ENCODE measurements around the gene LEKR1. TPM values are rescaled to one million over a fixed set of nuclear protein-coding genes. Genes with fewer than 3 reads are reported as not detected.

Gene LEKR1
- total and polyA plus RNA-seq, 2 donors, result 1.0 to 1.7 TPM

- H3K9me3 ChIP-seq (ENCODE audit: control insufficient read depth in 2 of 2, insufficient read depth in 1 of 2, low read length in 1 of 2), result no peaks in the 10 kb centered on the region
- H3K4me1 ChIP-seq (ENCODE audit: control insufficient read depth in 2 of 2, insufficient read depth in 2 of 2, low read length in 2 of 2), result no peaks in the 10 kb centered on the region
- no peaks in the 10 kb centered on the region for H3K27me3 ChIP-seq (ENCODE audit: control insufficient read depth in 2 of 2, insufficient read depth in 1 of 2, low read length in 1 of 2)
- H3K36me3 ChIP-seq (ENCODE audit: control insufficient read depth in 2 of 2, insufficient read depth in 2 of 2, low read length in 1 of 2), result no peaks in the 10 kb centered on the region
- H3K4me3 ChIP-seq (ENCODE audit: low read length in 2 of 2), result no peak overlapping the region
- DNase-seq (ENCODE audit: low read depth in 6 of 9, low spot score in 9 of 9), result no peak
- H3K27ac ChIP-seq (ENCODE audit: low read depth in 1 of 2, low read length in 1 of 2), result no peak overlapping the region
- WGBS, result 94% methylated on average over 2 of the region's 2 CpGs
Observed at GRCh38 chr3:157001221-157001957, 175.2 kb downstream of the LEKR1 start.

DNA sequence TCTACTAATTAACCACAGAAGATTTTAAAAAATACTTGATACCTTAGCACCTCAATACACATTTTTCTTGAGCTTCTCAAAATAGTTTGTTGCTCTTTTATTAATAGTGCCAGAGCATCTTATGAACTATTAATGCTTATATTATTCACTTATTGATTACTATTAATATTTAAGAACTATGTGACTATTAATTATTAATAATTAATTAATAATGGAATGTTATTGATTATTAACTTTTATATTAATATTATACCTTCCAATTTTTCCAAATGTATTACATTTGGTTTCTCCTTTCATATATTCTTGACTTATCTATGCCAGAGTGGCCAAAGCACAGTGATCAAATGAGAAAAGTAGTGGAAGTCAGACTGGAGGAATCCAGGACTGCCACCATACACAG lies 195.5 kb downstream of the LEKR1 start:
- H3K27me3 ChIP-seq (ENCODE audit: control insufficient read depth in 2 of 2, insufficient read depth in 1 of 2, low read length in 1 of 2), result no peaks in the 10 kb centered on the region
- no peaks in the 10 kb centered on the region for H3K36me3 ChIP-seq (ENCODE audit: control insufficient read depth in 2 of 2, insufficient read depth in 2 of 2, low read length in 1 of 2)
- H3K4me1 ChIP-seq (ENCODE audit: control insufficient read depth in 2 of 2, insufficient read depth in 2 of 2, low read length in 2 of 2), result no peaks in the 10 kb centered on the region
- H3K4me3 ChIP-seq (ENCODE audit: low read length in 2 of 2), result no peak overlapping the region
- no peaks in the 10 kb centered on the region for H3K9me3 ChIP-seq (ENCODE audit: control insufficient read depth in 2 of 2, insufficient read depth in 1 of 2, low read length in 1 of 2)
- no peak overlapping the region for H3K27ac ChIP-seq (ENCODE audit: low read depth in 1 of 2, low read length in 1 of 2)
- no peak for DNase-seq (ENCODE audit: low read depth in 6 of 9, low spot score in 9 of 9)

GRCh38 chr3:157023226-157023625 lies 197.1 kb downstream of the LEKR1 start:
- Histone ChIP-seq H3K27ac (ENCODE audit: low read depth in 1 of 2, low read length in 1 of 2) (no peak overlapping the region), H3K4me1 (ENCODE audit: control insufficient read depth in 2 of 2, insufficient read depth in 2 of 2, low read length in 2 of 2) (no peaks in the 10 kb centered on the region)

GRCh38 chr3:157026091-157026490 lies 199.9 kb downstream of the LEKR1 start:
- Histone ChIP-seq H3K36me3 (ENCODE audit: control insufficient read depth in 2 of 2, insufficient read depth in 2 of 2, low read length in 1 of 2) (no peaks in the 10 kb centered on the region), H3K27me3 (ENCODE audit: control insufficient read depth in 2 of 2, insufficient read depth in 1 of 2, low read length in 1 of 2) (no peaks in the 10 kb centered on the region), H3K4me3 (ENCODE audit: low read length in 2 of 2) (no peak overlapping the region), H3K9me3 (ENCODE audit: control insufficient read depth in 2 of 2, insufficient read depth in 1 of 2, low read length in 1 of 2) (no peaks in the 10 kb centered on the region), H3K4me1 (ENCODE audit: control insufficient read depth in 2 of 2, insufficient read depth in 2 of 2, low read length in 2 of 2) (no peaks in the 10 kb centered on the region), H3K27ac (ENCODE audit: low read depth in 1 of 2, low read length in 1 of 2) (no peak overlapping the region)
- 78% methylated on average over 1 of the region's 1 CpG for WGBS
- no peak for DNase-seq (ENCODE audit: low read depth in 6 of 9, low spot score in 9 of 9)

More at GRCh38 chr3:157023226-157023625, 197.1 kb downstream of the LEKR1 start:
- no peak for DNase-seq (ENCODE audit: low read depth in 6 of 9, low spot score in 9 of 9)
- Histone ChIP-seq H3K27me3 (ENCODE audit: control insufficient read depth in 2 of 2, insufficient read depth in 1 of 2, low read length in 1 of 2) (no peaks in the 10 kb centered on the region), H3K36me3 (ENCODE audit: control insufficient read depth in 2 of 2, insufficient read depth in 2 of 2, low read length in 1 of 2) (no peaks in the 10 kb centered on the region), H3K9me3 (ENCODE audit: control insufficient read depth in 2 of 2, insufficient read depth in 1 of 2, low read length in 1 of 2) (no peaks in the 10 kb centered on the region), H3K4me3 (ENCODE audit: low read length in 2 of 2) (no peak overlapping the region)

DNA sequence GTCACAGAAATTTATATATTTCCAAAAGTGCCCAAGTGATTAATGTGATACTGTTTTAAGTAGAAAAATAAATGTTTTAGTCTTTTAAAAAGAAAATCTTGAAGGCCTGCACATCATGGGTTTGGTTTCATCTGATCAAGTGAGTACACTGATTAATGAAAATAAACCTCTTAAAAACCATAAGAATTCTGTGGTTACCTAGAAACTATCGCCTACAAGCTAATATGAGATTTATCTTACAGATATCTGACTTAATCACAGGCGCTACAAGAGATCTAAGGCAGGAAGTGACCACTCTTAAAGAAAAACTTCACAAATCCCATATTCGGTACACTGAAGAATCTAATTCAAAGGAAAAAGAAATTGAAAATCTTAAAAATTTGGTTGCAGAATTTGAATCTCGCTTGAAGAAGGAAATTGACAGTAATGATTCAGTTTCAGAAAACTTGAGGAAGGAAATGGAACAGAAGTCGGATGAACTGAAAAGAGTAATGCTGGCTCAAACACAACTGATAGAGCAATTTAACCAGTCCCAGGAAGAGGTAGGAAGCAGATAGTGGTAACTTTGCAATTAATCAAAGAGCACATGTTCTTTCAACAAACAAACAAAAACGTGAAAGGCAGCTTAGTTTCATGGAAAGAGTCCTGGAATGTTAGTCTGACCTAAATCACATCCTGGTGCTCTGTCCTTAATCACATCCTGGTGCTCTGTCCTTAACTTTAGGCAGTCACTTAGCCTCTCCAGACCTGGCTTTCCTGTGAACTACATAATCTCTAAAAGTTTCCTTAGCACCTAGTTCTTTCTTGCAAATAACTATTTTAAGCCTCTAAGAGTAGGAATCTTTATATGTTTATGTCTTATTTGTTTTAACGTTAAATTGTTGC lies 201.9 kb downstream of the LEKR1 start:
- no peaks in the 10 kb centered on the region for H3K4me1 ChIP-seq (ENCODE audit: control insufficient read depth in 2 of 2, insufficient read depth in 2 of 2, low read length in 2 of 2)
- no peak overlapping the region for H3K27ac ChIP-seq (ENCODE audit: low read depth in 1 of 2, low read length in 1 of 2)
- no peaks in the 10 kb centered on the region for H3K36me3 ChIP-seq (ENCODE audit: control insufficient read depth in 2 of 2, insufficient read depth in 2 of 2, low read length in 1 of 2)
- H3K9me3 ChIP-seq (ENCODE audit: control insufficient read depth in 2 of 2, insufficient read depth in 1 of 2, low read length in 1 of 2), result no peaks in the 10 kb centered on the region
- H3K27me3 ChIP-seq (ENCODE audit: control insufficient read depth in 2 of 2, insufficient read depth in 1 of 2, low read length in 1 of 2), result no peaks in the 10 kb centered on the region
- H3K4me3 ChIP-seq (ENCODE audit: low read length in 2 of 2), result no peak overlapping the region
- no peak for DNase-seq (ENCODE audit: low read depth in 6 of 9, low spot score in 9 of 9)
- 68% methylated on average over 7 of the region's 7 CpGs for WGBS

GRCh38 chr3:157029365-157029790 lies 203.2 kb downstream of the LEKR1 start:
- no peak for DNase-seq (ENCODE audit: low read depth in 6 of 9, low spot score in 9 of 9)
- no peak overlapping the region for H3K4me3 ChIP-seq (ENCODE audit: low read length in 2 of 2)
- 83% methylated on average over 3 of the region's 3 CpGs for WGBS
- H3K4me1 ChIP-seq (ENCODE audit: control insufficient read depth in 2 of 2, insufficient read depth in 2 of 2, low read length in 2 of 2), result no peaks in the 10 kb centered on the region
- no peaks in the 10 kb centered on the region for H3K36me3 ChIP-seq (ENCODE audit: control insufficient read depth in 2 of 2, insufficient read depth in 2 of 2, low read length in 1 of 2)
- no peak overlapping the region for H3K27ac ChIP-seq (ENCODE audit: low read depth in 1 of 2, low read length in 1 of 2)
- no peaks in the 10 kb centered on the region for H3K9me3 ChIP-seq (ENCODE audit: control insufficient read depth in 2 of 2, insufficient read depth in 1 of 2, low read length in 1 of 2)
- no peaks in the 10 kb centered on the region for H3K27me3 ChIP-seq (ENCODE audit: control insufficient read depth in 2 of 2, insufficient read depth in 1 of 2, low read length in 1 of 2)

DNA sequence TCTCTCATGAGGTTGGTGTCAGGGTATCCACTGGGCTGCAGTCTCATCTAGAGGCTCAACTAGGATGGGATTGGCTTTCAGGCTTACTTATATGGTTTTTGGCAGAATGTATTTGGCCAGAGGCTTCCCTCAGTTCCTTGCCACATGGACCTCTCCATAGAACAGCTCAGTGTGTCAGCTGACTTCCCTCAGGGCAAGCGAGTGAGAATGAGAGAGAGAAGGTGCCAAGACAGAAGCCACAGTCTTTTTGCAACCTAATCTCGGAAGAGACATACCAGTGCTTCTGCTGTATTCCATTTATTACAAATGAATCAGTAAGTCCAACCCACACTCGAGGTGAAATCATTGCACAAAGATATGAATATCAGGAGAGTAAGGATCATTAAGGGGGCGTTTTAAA lies 204.6 kb downstream of the LEKR1 start:
- Histone ChIP-seq H3K27me3 (ENCODE audit: control insufficient read depth in 2 of 2, insufficient read depth in 1 of 2, low read length in 1 of 2) (no peaks in the 10 kb centered on the region), H3K4me3 (ENCODE audit: low read length in 2 of 2) (no peak overlapping the region), H3K4me1 (ENCODE audit: control insufficient read depth in 2 of 2, insufficient read depth in 2 of 2, low read length in 2 of 2) (no peaks in the 10 kb centered on the region), H3K36me3 (ENCODE audit: control insufficient read depth in 2 of 2, insufficient read depth in 2 of 2, low read length in 1 of 2) (no peaks in the 10 kb centered on the region), H3K9me3 (ENCODE audit: control insufficient read depth in 2 of 2, insufficient read depth in 1 of 2, low read length in 1 of 2) (no peaks in the 10 kb centered on the region), H3K27ac (ENCODE audit: low read depth in 1 of 2, low read length in 1 of 2) (no peak overlapping the region)
- DNase-seq (ENCODE audit: low read depth in 6 of 9, low spot score in 9 of 9), result no peak
- WGBS, result 97% methylated on average over 4 of the region's 4 CpGs

DNA sequence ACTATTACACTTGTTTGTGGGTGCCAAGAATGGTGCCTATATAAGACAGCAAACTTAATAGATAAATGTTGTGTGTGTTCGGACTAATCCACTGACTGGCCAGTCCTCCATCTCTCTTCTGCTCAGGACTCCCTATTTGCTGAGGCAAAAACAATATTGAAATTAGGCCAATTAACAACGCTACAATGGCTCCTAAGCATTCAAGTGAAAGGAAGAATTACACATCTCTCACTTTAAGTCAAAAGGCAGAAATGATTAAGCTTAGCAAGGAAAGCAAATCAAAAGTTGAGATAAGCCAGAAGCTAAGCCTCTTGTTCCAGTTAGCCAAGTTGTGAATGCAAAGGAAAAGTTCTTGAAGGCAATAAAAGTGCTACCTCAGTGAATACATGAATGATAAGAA lies 206.8 kb downstream of the LEKR1 start:
- no peak for DNase-seq (ENCODE audit: low read depth in 6 of 9, low spot score in 9 of 9)

GRCh38 chr3:157040456-157040855 lies 214.3 kb downstream of the LEKR1 start:
- Histone ChIP-seq H3K27me3 (ENCODE audit: control insufficient read depth in 2 of 2, insufficient read depth in 1 of 2, low read length in 1 of 2) (no peaks in the 10 kb centered on the region), H3K4me1 (ENCODE audit: control insufficient read depth in 2 of 2, insufficient read depth in 2 of 2, low read length in 2 of 2) (no peaks in the 10 kb centered on the region), H3K4me3 (ENCODE audit: low read length in 2 of 2) (no peak overlapping the region), H3K27ac (ENCODE audit: low read depth in 1 of 2, low read length in 1 of 2) (no peak overlapping the region), H3K36me3 (ENCODE audit: control insufficient read depth in 2 of 2, insufficient read depth in 2 of 2, low read length in 1 of 2) (no peaks in the 10 kb centered on the region), H3K9me3 (ENCODE audit: control insufficient read depth in 2 of 2, insufficient read depth in 1 of 2, low read length in 1 of 2) (no peaks in the 10 kb centered on the region)
- DNase-seq (ENCODE audit: low read depth in 6 of 9, low spot score in 9 of 9), result no peak

More for the DNA sequence above, 206.8 kb downstream of the LEKR1 start:
- Histone ChIP-seq H3K27me3 (ENCODE audit: control insufficient read depth in 2 of 2, insufficient read depth in 1 of 2, low read length in 1 of 2) (no peaks in the 10 kb centered on the region), H3K36me3 (ENCODE audit: control insufficient read depth in 2 of 2, insufficient read depth in 2 of 2, low read length in 1 of 2) (no peaks in the 10 kb centered on the region), H3K4me3 (ENCODE audit: low read length in 2 of 2) (no peak overlapping the region), H3K4me1 (ENCODE audit: control insufficient read depth in 2 of 2, insufficient read depth in 2 of 2, low read length in 2 of 2) (no peaks in the 10 kb centered on the region), H3K27ac (ENCODE audit: low read depth in 1 of 2, low read length in 1 of 2) (no peak overlapping the region), H3K9me3 (ENCODE audit: control insufficient read depth in 2 of 2, insufficient read depth in 1 of 2, low read length in 1 of 2) (no peaks in the 10 kb centered on the region)
- over 99% methylated on average over 2 of the region's 2 CpGs for WGBS

Measured in thymus (tissue), 11 donors.